ENCODE results near the gene RAB9B.

Gene RAB9B

DNA sequence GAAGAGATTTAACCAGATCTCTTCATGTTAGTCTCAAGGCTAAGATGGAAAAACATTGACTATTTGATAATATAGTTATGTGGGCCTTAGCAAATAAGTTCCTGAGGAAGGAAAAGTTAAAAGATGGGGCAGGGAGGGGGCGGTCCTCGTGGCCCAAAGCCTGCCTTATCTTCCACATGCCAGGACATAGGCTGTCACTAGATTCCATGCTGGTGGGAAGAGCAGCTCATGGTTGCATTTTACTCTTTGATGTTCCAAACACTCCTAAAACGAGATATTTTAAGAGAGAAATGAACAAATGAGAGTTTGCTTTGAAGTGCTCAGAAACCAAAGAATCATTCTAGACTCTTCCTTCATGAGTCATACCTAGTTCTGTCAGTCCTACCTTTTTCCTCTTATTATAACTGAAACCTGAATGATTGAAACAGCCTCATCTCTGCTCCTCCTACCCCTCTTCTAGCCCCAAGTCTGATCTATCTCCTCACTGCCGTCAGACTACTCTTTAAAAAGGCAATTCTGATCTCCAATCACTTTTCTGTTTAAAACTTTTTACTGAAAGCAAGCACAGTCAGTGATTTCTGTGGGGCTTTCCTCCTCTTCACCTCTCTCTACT is 25.1 kb downstream of the RAB9B start:
- no peak for DNase-seq

DNA sequence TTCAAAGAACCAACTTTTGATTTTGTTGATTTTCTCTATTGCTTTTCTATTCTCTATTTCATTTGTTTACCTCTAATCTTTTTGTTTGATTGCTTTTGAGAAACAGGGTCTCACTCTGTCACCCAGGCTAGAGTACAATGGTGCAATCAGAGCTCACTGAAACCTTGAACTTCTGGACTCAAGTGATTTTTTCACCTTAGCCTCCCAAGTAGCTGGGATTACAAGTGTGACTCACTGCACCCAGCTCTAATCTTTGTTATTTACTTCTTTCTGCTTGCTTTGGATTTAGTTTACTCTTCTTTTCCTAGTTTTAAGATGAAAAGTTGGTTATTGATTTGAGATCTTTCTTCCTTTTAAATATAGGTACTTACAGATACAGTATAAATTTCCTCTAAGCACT is 26.2 kb downstream of the RAB9B start:
- DNase-seq, result no peak

DNA sequence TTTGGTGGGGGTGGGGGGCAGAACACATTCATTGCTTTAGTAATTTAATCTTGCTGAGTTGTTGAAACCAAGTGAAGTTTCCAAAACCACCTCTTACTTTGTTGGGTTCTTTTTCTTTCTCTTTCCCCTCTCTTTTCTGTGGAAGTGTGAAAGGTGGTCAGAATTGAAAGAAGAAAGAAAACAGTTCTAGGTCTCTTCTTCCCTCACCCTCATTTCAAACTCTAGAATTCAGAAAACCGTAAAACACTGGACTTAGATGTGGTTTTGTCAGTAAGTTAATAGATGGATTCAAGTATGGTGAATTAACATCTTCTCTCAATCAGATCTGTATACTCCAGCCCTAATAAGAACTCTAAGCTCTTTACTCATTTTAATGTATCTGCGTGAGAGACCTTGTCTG is 31.7 kb downstream of the RAB9B start:
- no peak for DNase-seq

DNA sequence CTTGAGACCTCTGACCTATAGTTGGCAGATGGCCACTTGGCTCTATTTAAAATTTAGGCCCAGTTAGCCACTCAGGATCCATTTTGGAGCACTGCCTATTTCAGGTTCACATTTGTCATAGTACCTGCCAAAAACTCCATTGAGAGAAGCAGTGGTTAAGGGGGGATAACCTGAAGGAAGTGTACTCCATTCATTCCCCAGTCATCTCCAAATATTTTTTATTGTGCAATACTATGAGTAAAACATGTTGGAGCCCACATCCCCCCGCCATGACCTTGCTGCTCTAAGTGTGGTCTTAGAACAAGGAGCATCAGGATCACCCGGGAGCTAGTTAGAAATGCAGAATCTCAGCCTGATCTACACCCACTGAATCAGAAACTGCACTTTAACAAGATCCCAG is 34.4 kb downstream of the RAB9B start:
- no peak for DNase-seq

DNA sequence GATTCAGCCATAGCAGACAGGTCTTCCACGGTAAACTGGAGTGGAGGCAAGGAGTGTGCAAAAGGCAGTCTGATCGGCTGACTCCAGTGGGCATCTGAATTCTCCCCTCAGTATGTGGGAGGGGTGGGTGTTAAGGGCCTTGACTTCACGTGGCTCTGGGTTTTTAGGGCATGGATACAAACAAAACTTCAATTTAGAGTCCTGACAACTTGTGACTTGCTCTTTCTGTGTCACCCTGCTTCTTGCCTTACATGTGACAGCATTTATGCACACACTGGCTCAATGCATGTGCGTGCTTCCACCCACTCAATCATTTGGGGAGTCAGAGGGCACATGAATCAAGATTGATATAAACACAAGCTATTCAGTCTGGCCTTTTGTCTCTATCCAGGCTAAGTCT is 37.9 kb downstream of the RAB9B start:
- DNase-seq, result no peak

DNA sequence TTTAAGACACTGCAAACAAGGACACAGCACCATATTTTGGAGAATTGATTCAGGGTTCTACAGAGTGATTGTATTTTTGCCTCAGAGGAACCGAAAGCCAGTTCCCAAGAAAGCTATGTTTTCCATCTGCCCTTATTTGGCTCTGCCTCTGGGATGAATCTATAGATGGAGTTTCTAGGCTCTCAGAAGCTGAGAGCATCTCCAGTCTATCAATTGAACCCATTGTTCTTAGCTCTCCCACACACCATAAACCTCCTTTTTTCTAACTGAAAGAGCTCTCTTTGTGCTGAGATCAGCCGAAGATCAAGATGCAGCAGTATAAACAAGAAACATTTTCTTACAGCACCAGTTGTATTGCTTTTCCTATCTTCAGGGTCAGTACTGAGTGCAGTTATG is 38.5 kb downstream of the RAB9B start:
- DNase-seq, result no peak

DNA sequence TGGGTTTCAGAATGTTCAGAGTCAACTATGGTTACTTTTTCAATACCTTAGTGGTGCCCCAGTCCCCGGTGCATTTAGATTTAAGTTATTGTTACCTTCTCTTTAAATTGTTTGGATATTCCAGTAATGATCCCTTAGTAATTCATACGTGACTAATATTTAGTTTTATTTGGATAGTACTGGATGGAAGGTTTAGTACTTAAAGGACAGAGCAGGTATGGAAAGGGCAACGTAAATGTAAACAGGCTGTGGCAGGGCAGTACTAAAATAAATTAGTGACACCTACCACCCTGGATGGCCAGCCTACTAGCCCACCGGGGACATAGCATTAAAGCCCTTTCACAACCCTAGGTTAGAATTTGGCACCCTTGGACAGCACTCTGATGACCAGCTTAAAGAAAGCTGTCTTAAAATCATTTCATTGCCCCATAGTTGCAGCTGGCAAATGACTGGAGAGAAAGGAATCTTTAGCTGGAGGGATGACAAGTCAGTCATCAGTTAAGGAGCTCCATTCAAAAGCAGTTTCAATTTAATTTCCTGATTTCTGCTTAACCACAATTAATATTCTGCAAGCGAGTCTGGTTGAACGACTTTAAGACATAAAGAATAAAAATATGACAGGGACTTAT is 39.0 kb downstream of the RAB9B start:
- no peak for DNase-seq

DNA sequence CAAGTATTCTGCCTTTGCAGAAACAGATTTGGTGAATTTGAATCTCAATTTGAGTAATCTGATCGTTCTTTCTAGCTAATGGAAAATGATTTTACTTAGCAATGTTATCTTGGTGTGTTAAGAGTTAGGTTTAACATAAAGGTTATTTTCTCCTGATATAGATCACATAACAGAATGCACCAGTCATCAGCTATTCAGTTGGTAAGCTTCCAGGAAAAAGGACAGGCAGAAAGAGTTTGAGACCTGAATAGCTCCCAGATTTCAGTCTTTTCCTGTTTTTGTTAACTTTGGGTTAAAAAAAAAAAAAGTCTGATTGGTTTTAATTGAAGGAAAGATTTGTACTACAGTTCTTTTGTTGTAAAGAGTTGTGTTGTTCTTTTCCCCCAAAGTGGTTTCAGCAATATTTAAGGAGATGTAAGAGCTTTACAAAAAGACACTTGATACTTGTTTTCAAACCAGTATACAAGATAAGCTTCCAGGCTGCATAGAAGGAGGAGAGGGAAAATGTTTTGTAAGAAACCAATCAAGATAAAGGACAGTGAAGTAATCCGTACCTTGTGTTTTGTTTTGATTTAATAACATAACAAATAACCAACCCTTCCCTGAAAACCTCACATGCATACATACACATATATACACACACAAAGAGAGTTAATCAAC is 40.1 kb downstream of the RAB9B start:
- no peak for DNase-seq

DNA sequence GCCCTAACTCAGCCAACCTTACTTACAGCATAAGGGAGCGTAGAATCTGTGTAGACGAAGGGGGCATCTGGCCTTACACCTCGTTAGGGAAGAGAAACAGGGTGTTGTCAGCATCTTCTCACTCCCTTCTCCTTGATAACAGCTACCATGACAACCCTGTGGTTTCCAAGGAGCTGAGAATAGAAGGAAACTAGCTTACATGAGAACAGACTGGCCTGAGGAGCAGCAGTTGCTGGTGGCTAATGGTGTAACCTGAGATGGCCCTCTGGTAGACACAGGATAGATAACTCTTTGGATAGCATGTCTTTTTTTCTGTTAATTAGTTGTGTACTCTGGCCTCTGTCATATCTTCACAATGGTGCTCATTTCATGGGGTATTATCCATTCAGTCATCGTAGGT is 40.8 kb downstream of the RAB9B start:
- DNase-seq, result no peak

DNA sequence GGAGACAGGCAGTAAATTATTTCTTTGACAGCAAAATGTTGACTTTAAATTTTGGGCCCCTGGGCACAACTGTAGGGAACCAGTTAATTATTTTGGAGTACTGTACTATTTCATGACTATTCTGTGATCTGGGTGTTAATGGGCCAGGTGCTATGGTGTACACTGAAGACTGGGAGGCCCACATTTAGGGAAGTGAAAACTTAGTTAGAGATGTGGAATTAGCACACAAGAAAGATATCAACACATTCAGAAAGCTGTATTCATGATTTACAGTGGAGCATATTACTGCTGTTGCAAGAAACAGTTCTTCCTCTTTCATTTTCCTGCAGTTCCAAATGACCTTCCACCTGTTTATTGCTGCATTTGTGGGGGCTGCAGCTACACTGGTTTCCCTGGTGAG is 43.1 kb downstream of the RAB9B start:
- DNase-seq, result no peak

DNA sequence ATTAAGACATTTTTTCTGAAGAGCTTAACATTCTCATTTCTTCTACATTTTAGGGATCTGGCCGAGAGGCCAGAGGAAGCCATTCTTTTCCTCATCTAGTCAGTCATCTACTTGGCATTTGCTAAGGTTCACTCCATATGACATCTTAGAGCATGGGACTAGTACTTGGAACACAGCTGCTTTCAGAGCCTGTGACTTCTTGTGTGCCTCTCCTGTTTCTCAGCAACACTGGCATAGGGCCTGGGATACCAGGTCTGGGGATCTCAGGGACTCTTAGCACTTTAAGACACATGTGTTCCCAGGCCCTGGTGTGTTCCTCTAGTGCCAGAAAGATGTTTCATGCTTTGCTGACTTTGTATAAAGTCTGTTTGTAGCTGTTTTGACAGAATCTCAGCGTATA is 48.1 kb downstream of the RAB9B start:
- no peak for DNase-seq

DNA sequence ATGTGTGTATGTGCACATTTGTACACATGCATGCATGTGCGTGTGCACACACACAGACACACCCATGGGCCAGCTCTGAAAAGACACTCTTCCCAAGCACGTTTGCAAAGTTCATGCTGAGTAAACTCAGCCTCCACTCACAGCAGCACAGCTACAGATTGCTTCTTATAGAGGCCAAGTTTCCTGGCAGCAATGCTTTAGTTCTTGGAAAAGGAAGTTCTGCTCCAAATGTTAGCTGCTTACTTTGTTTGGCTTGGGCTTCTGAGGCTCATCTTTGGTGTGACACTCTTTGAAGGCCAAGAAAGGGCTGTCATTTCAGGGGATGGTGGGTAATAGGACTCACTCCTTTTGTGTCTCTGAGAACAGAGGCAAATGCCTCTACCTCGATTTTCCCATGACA is 48.9 kb downstream of the RAB9B start:
- no peak for DNase-seq

DNA sequence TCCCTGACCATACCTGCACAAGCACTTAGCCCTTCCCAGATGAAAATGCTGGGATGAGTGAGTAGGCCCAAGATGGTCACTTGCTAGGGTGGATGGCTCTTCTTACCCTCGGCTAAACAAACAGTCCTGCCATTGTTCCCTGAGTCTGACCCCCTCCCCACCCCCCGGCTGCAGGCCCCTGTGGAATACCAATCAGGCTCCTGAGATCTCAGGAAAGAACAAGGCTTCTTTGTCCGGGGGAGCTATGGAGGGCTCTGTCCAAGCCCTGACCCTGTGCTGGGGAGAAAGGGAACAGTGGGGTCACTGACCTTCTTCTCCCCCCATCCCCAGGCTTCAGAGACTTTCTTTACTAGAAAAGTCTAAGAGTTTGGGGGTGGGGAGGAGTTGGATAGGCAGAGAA is 49.4 kb downstream of the RAB9B start:
- DNase-seq, result no peak

DNA sequence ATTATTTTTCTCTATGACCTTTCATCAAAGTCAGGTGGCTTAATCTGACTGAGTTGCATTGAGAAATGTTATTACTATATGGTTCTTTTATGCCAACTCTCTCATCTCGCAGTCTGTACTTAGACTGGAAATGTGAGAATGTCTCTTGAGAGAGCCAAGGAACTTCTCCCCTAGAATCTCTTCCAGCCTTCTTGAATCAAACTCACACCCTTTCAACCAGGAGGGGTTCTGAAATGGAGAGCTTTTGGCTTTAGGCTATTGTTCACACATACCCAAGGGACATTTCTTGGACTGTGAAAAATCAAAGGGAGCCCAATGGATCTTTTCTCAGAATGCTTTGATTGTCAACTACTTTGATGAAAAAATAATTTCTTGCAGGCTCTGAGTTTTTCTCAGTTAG is 50.4 kb downstream of the RAB9B start:
- no peak for DNase-seq

DNA sequence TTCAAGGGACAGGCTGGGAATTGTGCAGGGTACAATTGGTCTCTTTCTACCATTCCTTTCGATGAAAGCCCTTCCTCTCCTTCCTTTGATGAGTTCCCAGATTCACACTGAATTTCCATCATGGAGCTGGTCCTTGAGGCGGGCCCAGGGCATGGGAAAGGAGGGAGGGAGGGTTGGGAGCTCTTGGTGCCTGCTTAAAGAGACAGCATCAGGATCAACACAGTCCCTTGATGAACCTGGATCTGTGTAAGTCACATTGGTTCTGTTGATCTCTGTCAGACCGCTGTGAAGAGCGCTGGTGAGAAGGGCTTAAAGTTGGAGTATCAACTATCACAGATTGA is 51.0 kb downstream of the RAB9B start:
- DNase-seq, result no peak

DNA sequence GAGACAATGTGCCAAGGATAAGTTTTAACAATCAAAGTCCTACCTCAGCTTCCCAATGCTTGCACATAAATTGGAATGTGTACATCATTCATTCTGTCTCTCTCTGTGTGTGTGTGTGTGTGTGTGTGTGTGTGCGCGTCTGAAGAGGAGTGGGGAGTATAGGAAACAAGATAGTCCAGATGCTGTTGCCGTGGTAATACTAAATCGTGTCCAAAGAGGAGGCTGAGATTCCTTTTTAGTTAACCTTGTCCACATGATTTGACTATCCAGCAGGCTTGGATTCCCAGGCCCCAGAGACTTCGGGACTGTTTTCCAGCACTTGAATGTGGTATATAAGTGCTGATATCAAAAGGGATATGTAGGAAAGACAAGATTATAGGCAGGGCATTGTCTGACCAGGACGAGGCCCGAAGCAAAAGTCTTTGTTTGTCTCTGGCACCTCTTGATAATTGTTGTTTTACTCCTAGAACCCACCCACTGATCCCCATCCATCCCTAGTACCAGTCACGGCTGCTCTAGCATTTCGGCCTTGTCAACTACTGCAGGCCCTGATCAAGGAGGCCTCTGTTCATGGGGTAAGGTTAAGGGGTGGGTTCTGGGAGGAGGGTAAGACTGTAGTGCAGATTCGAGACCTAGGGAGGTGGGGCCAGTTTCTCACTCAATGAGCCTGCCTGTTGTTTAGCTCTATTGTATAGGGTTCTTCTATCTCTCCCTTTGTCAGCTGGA is 51.6 kb downstream of the RAB9B start:
- no peak for DNase-seq

DNA sequence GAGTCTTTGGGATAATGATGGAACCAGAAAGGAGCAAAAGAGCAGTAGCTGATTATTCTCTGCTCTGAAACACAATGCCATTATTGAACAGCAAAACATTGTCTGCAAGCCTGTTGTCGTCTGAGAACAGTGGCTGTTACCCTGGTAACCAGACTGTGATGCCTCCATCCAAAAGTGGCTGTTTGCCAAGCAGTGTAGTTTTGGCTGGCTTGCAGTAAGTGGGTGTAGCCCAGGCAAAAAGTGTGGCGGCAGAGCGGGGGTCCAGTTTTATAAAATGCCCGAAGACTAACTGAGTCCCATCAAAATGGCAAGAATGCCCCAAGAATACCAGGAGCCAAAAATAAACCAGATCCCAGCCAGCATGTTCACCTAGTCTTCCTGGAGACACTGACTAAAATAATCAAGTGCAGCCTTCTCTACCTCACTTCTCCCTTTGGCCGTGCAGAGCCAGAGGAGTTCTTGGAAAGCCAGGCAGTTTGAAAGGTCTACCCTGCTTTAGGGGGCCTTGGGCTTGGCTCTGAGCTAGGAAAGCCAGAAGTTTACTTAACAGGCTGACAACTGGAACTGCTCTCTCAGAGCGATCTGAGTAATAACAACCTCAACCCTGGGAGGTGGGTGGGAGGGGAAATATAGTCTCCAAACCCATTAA is 52.8 kb downstream of the RAB9B start:
- DNase-seq, result no peak

DNA sequence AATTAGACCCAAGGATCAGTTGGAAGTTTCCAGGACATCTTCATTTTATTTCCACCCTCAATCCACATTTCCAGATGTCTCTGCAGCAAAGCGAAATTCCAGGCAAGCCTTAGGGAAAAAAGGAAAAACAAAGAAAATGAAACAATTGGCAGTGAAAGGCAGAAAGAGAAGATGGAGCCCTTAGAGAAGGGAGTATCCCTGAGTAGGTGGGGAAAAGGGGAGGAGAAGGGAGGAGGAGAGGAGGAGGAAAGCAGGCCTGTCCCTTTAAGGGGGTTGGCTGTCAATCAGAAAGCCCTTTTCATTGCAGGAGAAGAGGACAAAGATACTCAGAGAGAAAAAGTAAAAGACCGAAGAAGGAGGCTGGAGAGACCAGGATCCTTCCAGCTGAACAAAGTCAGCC is 55.5 kb downstream of the RAB9B start, which contains the start of gene PLP1:
Gene PLP1, plus strand, starts transcription at position 295 of the 400 bp plus-strand sequence. CDS start 156 bp downstream, outside the sequence.
- no peak for DNase-seq

DNA sequence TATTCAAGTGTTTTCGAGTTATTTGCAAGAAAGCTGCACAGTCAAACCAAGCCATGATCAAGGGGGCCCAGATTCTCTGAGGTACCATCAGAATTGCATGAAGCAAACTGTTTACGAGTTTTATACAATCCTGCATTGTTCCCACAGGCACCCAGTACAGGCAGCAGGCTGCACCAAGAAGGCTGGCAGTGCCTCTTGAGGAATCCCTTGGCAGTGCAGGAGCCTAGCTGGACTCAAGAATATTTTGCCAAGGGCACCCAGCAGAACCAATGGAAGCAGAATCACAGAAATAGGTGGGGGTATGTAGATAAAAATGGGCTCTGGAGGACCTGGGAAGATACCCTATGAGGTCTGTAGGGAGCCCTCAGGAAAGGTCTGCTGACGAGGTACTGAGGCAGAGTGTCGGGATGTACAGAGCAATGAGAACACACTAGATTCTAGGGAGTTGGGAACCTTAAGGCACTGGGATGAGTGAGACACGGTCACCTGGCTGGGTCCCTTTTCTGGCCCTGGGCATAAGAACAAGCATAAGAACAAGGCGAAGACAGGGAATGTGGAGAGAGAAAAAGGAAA is 57.9 kb downstream of the RAB9B start:
- DNase-seq, result no peak

DNA sequence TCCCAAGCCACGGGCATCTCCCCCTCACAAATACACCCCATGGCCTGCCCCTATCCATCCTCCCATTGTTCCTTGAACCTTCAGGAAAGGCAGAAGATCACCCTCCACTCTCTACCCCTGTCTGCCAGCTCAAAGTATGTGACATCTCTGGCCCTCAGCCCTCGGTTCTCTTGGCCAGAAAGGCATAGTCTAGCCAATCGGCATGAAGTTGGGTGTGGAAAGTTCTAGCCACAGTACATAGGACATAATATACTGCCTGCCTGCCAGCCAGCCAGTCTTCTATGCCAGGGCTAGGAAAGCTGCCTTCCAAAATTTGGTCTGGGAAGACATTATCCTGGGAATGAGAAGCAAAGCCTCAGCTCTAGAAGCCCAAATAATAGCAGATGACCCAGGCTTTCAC is 58.6 kb downstream of the RAB9B start:
- DNase-seq, result no peak

Measured in CD4-positive, alpha-beta T cell treated with Interferon alpha-2 for 1 hour (primary cell).